ENCODE data around the gene KREMEN1. TPM values are rescaled to one million over a fixed set of nuclear protein-coding genes. Genes with fewer than 3 reads are reported as not detected.
"Not testable (repeated sequence)": the region's sequence is repeated elsewhere in the genome, so short reads cannot be mapped to it uniquely, and the experiment has no call there.

KREMEN1 gene
- total and polyA plus RNA-seq, 4 donors = 8.8 to 27.5 (median 20.1) TPM

- no peak for ATAC-seq (ENCODE audit: insufficient read depth, low FRiP score)
- Histone ChIP-seq H3K9me3 (ENCODE audit: control insufficient read depth in 4 of 4, insufficient read depth in 3 of 4, low read length in 3 of 4) (no peaks in the 10 kb centered on the region), H3K4me1 (ENCODE audit: control insufficient read depth in 5 of 5, insufficient read depth in 5 of 5, low read length in 5 of 5) (peaks cover 5 to 35% (median 11%) of the 10 kb centered on the region in 5 donors), H3K9ac (ENCODE audit: insufficient read depth in 1 of 2, low read length in 2 of 2) (no peak overlapping the region), H3K27me3 (ENCODE audit: control insufficient read depth in 3 of 3, insufficient read depth in 3 of 3, low read length in 2 of 3) (no peaks in the 10 kb centered on the region), H3K4me3 (no peak overlapping the region), H3K36me3 (ENCODE audit: control insufficient read depth in 4 of 4, insufficient read depth in 4 of 4, low read length in 4 of 4) (no peaks in the 10 kb centered on the region), H3K27ac (ENCODE audit: low read depth in 1 of 2, low read length in 1 of 2) (peak overlapping the region in 1 of 2 donors; percentile 35)
- TF ChIP-seq CTCF (IDR thresholded peaks at IDR 0.05; ENCODE audit: control extremely low read depth, extremely low read depth) = no peak
- DNase-seq = no peak
- 44 to 81% methylated on average over 2 of the region's 2 CpGs for WGBS, 2 donors
These were observed 40.3 kb upstream of the KREMEN1 start for GRCh38 chr22:29032584-29032983.

- no peak for TF ChIP-seq CTCF (IDR thresholded peaks at IDR 0.05; ENCODE audit: control extremely low read depth, extremely low read depth)
- Histone ChIP-seq H3K27me3 (ENCODE audit: control insufficient read depth in 3 of 3, insufficient read depth in 3 of 3, low read length in 2 of 3) (no peaks in the 10 kb centered on the region), H3K9me3 (ENCODE audit: control insufficient read depth in 4 of 4, insufficient read depth in 3 of 4, low read length in 3 of 4) (no peaks in the 10 kb centered on the region), H3K27ac (ENCODE audit: low read depth in 1 of 2, low read length in 1 of 2) (no peak overlapping the region), H3K36me3 (ENCODE audit: control insufficient read depth in 4 of 4, insufficient read depth in 4 of 4, low read length in 4 of 4) (peaks cover 0 to 1% (median 0%) of the 10 kb centered on the region in 4 donors), H3K9ac (ENCODE audit: insufficient read depth in 1 of 2, low read length in 2 of 2) (no peak overlapping the region), H3K4me3 (no peak overlapping the region), H3K4me1 (ENCODE audit: control insufficient read depth in 5 of 5, insufficient read depth in 5 of 5, low read length in 5 of 5) (peaks cover 0 to 26% (median 10%) of the 10 kb centered on the region in 5 donors)
- 59 to 85% methylated on average over 4 of the region's 4 CpGs for WGBS, 2 donors
- DNase-seq (peak in 1 of 3 donors; percentile 43), ATAC-seq (ENCODE audit: insufficient read depth, low FRiP score) (no peak)
These were observed 35.4 kb upstream of the KREMEN1 start for GRCh38 chr22:29037340-29037932.

- TF ChIP-seq CTCF (IDR thresholded peaks at IDR 0.05; ENCODE audit: control extremely low read depth, extremely low read depth) = no peak
- no peak overlapping the region for H3K9ac ChIP-seq (ENCODE audit: insufficient read depth in 1 of 2, low read length in 2 of 2)
- no peaks in the 10 kb centered on the region for H3K9me3 ChIP-seq (ENCODE audit: control insufficient read depth in 4 of 4, insufficient read depth in 3 of 4, low read length in 3 of 4)
- H3K4me3 ChIP-seq = no peak overlapping the region
- H3K27ac ChIP-seq (ENCODE audit: low read depth in 1 of 2, low read length in 1 of 2) = no peak overlapping the region
- DNase-seq = no peak
- no peaks in the 10 kb centered on the region for H3K27me3 ChIP-seq (ENCODE audit: control insufficient read depth in 3 of 3, insufficient read depth in 3 of 3, low read length in 2 of 3)
- 81 to 90% methylated on average over 9 of the region's 9 CpGs for WGBS, 2 donors
- H3K4me1 ChIP-seq (ENCODE audit: control insufficient read depth in 5 of 5, insufficient read depth in 5 of 5, low read length in 5 of 5) = peaks cover 0 to 21% (median 7%) of the 10 kb centered on the region in 5 donors
- peaks cover 0 to 3% (median 0%) of the 10 kb centered on the region in 4 donors for H3K36me3 ChIP-seq (ENCODE audit: control insufficient read depth in 4 of 4, insufficient read depth in 4 of 4, low read length in 4 of 4)
- no peak for ATAC-seq (ENCODE audit: insufficient read depth, low FRiP score)
These were observed 33.7 kb upstream of the KREMEN1 start for GRCh38 chr22:29039148-29039547.

GRCh38 chr22:29039684-29040083 lies 33.2 kb upstream of the KREMEN1 start:
- not testable (repeated sequence) for H3K36me3 ChIP-seq (ENCODE audit: control insufficient read depth in 4 of 4, insufficient read depth in 4 of 4, low read length in 4 of 4); DNase-seq; H3K27me3 ChIP-seq (ENCODE audit: control insufficient read depth in 3 of 3, insufficient read depth in 3 of 3, low read length in 2 of 3); H3K27ac ChIP-seq (ENCODE audit: low read depth in 1 of 2, low read length in 1 of 2); H3K4me3 ChIP-seq; ATAC-seq (ENCODE audit: insufficient read depth, low FRiP score); H3K9ac ChIP-seq (ENCODE audit: insufficient read depth in 1 of 2, low read length in 2 of 2); H3K9me3 ChIP-seq (ENCODE audit: control insufficient read depth in 4 of 4, insufficient read depth in 3 of 4, low read length in 3 of 4)
- WGBS, 2 donors = 90 to 94% methylated on average over 4 of the region's 4 CpGs
- peaks cover 0 to 21% (median 7%) of the 10 kb centered on the region in 5 donors for H3K4me1 ChIP-seq (ENCODE audit: control insufficient read depth in 5 of 5, insufficient read depth in 5 of 5, low read length in 5 of 5)

All from lung (tissue), 12 donors.